Airway epithelial cell (primary cell): ENCODE data around the gene PIPOX. TPM values are rescaled to one million over a fixed set of nuclear protein-coding genes. Genes with fewer than 3 reads are reported as not detected.

ENCODE experiments used
- total RNA-seq: library from RNA; depleted of rRNA; stranded (reverse); fragments of >200 nt; gene quantifications from 2 replicates; pipeline ENCODE4 v1.2.3, GENCODE V29; 2015

The PIPOX gene, protein sequence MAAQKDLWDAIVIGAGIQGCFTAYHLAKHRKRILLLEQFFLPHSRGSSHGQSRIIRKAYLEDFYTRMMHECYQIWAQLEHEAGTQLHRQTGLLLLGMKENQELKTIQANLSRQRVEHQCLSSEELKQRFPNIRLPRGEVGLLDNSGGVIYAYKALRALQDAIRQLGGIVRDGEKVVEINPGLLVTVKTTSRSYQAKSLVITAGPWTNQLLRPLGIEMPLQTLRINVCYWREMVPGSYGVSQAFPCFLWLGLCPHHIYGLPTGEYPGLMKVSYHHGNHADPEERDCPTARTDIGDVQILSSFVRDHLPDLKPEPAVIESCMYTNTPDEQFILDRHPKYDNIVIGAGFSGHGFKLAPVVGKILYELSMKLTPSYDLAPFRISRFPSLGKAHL
- total RNA-seq, result 1.1 TPM in 1 of 2 replicates, not detected in the other

GRCh38 chr17:29042679-29043538 is at the start of gene PIPOX:
PIPOX (plus strand) TSS chr17:29043141; CDS start chr17:29043226, 85 bp downstream.

DNA sequence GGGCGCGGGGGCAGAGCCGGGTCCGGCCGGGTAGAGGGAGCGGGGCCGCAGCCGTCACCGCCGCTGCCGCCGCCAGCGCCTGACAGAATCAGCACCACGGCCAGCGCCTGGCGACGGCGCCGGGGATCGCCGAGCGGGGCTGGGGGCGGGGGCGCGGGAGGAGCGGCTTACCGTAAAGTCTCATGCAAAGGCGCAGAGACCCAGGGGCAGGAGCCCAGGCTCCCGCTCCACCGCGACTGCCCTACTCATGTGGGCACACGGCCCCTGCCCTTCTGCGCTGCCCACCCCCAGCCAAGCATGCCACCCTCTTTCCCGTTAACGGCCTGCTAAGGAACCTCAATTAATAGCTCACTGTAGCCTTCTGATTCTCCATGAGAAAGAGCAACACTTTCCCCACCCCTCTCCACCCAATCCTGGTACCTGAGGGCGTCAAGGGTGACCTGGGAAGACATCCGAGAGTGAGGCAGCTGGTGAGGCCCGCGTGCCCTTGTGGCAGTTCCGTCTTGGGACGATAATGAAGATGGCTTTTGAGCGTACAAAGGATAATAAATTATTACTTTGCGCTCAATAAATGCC is 36.9 kb upstream of the PIPOX start, which contains the start of gene SEZ6:
TSS of gene SEZ6 (minus strand) at position 98 of the 576 bp plus-strand sequence. CDS start 164 bp downstream, outside the sequence.

Other genes starting within 250 kb of the PIPOX start
- 12.4 and 17.6 TPM in 2 replicates for gene FAM222B, start 200.4 kb upstream of the PIPOX start, total RNA-seq
- 59.0 and 60.8 TPM in 2 replicates for gene ERAL1, start 188.1 kb upstream of the PIPOX start, total RNA-seq
- gene FLOT2, start 145.4 kb upstream of the PIPOX start, total RNA-seq, result 58.8 and 70.7 TPM in 2 replicates
- 11.6 and 12.9 TPM in 2 replicates for gene DHRS13, start 140.1 kb upstream of the PIPOX start, total RNA-seq
- 15.3 and 19.5 TPM in 2 replicates for gene PHF12, start 91.6 kb upstream of the PIPOX start, total RNA-seq
- not detected in 2 replicates for gene SEZ6, start 37.1 kb upstream of the PIPOX start, total RNA-seq
- gene MYO18A, start 137.3 kb downstream of the PIPOX start, total RNA-seq, result 35.0 and 51.4 TPM in 2 replicates
- not detected in 2 replicates for gene CRYBA1, start 203.7 kb downstream of the PIPOX start, total RNA-seq